Thymus (tissue), 11 donors: Measurements from ENCODE around the gene SLC15A3. TPM values are rescaled to one million over a fixed set of nuclear protein-coding genes. Genes with fewer than 3 reads are reported as not detected.

ENCODE experiments used
- DNase-seq, 9 donors: peaks; one replicate each; pipeline ENCODE4 v3.0.0-alpha.2; 2013; ENCODE audit warnings: low spot score in 9 of 9, low read depth in 6 of 9, missing footprints in 1 of 9
- H3K27ac ChIP-seq, 2 donors: one replicate each; pipeline ENCODE4 v1.5.1; 2013; ENCODE audit warnings: control low read depth in 1 of 2, low read depth in 1 of 2, low read length in 1 of 2, mild to moderate bottlenecking in 1 of 2, moderate library complexity in 1 of 2
- H3K27me3 ChIP-seq, 2 donors: one replicate each; pipeline ENCODE4 v1.5.1; 2013; ENCODE audit warnings: low read length in 1 of 2; ENCODE audit not compliant: control insufficient read depth in 2 of 2, insufficient read depth in 1 of 2
- H3K36me3 ChIP-seq, 2 donors: one replicate each; pipeline ENCODE4 v1.5.1; 2013; ENCODE audit warnings: low read length in 1 of 2, mild to moderate bottlenecking in 1 of 2, moderate library complexity in 1 of 2; ENCODE audit not compliant: control insufficient read depth in 2 of 2, insufficient read depth in 2 of 2
- H3K4me1 ChIP-seq, 2 donors: one replicate each; pipeline ENCODE4 v1.5.1; 2013; ENCODE audit warnings: low read length in 2 of 2; ENCODE audit not compliant: control insufficient read depth in 2 of 2, insufficient read depth in 2 of 2
- H3K4me3 ChIP-seq, 2 donors: one replicate each; pipeline ENCODE4 v1.5.1; 2013; ENCODE audit warnings: low read length in 2 of 2, control low read depth in 1 of 2, mild to moderate bottlenecking in 1 of 2
- H3K9me3 ChIP-seq, 2 donors: one replicate each; pipeline ENCODE4 v1.5.1; 2013; ENCODE audit warnings: low read length in 1 of 2, mild to moderate bottlenecking in 1 of 2; ENCODE audit not compliant: control insufficient read depth in 2 of 2, insufficient read depth in 1 of 2
- WGBS: extraction: QIAGEN DNeasy Blood & Tissue Kit; methylation state at CpG from one replicate; pipeline ENCODE4 v1.1.7; 2013; 5-methylcytosine and 5-hydroxymethylcytosine counted together
- polyA plus RNA-seq: library from polyadenylated mRNA; stranded (reverse); fragments of 200-250 nt; gene quantifications from one replicate; pipeline ENCODE4 v1.2.3, GENCODE V29; 2013
- total RNA-seq: library from RNA; stranded (reverse); fragments of 120-200 nt; gene quantifications from one replicate; pipeline ENCODE4 v1.2.4, GENCODE V29; 2013
- donor health status: healthy.

SLC15A3 gene
- total and polyA plus RNA-seq, 2 donors = 17.5 to 37.5 TPM

DNA sequence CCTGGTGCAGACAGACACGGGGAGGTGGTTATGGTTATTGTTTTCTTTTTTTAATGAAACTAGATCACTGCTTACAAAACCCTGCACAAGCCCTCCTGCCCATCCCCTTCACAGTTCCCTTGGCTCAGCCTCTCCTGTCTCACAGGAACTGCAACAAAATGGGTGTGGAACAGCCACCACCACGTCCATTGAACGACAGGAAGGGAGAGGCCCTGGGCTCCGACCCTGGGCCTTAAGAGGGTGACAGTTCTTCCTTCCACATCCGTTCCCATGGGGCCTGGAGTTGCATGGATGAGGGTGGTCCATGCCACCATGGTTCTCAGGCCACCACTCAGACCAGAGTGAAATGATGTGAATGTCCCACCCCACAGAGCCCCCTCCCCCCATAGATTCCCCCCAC is 61.3 kb downstream of the SLC15A3 start:
- 89% methylated on average over 5 of the region's 5 CpGs for WGBS
- no peaks in the 10 kb centered on the region for H3K9me3 ChIP-seq
- H3K36me3 ChIP-seq = peaks cover 43 to 55% of the 10 kb centered on the region in 2 donors
- peaks cover 0 to 12% of the 10 kb centered on the region in 2 donors for H3K4me1 ChIP-seq
- no peak overlapping the region for H3K27ac ChIP-seq
- no peak for DNase-seq
- no peaks in the 10 kb centered on the region for H3K27me3 ChIP-seq
- no peak overlapping the region for H3K4me3 ChIP-seq

DNA sequence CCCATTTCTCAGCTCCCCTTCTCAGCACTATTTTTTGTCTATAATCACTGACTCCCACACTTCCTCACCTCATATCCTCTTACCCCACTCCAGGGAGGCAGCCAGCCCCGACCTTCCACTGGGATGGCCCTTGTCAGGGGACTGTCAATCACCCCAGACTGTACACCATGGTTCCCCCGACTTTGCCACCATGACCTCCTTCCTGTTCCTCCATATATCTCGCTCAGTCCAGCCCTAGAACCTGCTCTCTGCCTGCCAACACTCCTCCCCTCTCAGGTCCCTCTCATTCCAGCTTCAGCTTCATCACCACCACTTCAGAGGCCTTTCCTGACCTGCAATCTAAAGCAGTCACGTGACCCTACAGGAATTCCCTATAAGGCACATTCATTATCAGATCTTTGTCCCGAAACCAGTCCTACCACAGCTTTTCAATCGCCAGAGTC is 62.1 kb downstream of the SLC15A3 start:
- Histone ChIP-seq H3K4me1 (peaks cover 0 to 12% of the 10 kb centered on the region in 2 donors), H3K36me3 (peaks cover 37 to 47% of the 10 kb centered on the region in 2 donors), H3K9me3 (no peaks in the 10 kb centered on the region), H3K27me3 (no peaks in the 10 kb centered on the region), H3K4me3 (no peak overlapping the region), H3K27ac (no peak overlapping the region)
- 69% methylated on average over 6 of the region's 6 CpGs for WGBS
- no peak for DNase-seq

DNA sequence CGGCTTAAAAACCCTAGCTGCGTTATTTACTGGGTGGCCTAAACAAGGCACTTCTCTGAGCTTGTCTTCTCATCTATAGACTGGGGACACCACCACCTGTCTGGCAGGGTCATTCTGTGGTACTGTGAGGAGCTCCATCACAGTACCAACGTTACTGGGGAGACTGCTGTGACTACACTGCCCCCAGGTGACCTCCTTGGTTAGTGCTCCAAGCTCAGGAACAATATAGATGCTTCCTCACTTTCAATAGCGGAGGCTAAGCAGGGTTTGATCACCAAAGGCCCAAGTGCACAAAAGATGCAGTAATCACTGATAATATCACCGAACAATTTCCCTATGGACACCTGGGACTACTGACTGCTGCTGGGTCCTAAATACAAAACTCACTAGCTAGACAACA is 64.4 kb downstream of the SLC15A3 start:
- Histone ChIP-seq H3K4me1 (peaks cover 0 to 12% of the 10 kb centered on the region in 2 donors), H3K9me3 (no peaks in the 10 kb centered on the region), H3K4me3 (no peak overlapping the region), H3K36me3 (peaks cover 28 to 31% of the 10 kb centered on the region in 2 donors), H3K27me3 (no peaks in the 10 kb centered on the region), H3K27ac (peak overlapping the region in 1 of 2 donors; percentile 30)
- 67% methylated on average over 5 of the region's 5 CpGs for WGBS
- peak in 5 of 9 donors; percentile 60 to 86 (median 71) for DNase-seq

Other genes starting within 250 kb of the SLC15A3 start
- not detected for gene MS4A18, start 227.5 kb downstream of the SLC15A3 start, total RNA-seq
- 0.07 TPM for gene MS4A18, start 227.5 kb downstream of the SLC15A3 start, polyA plus RNA-seq
- not detected for gene MS4A15, start 195.3 kb downstream of the SLC15A3 start, total RNA-seq
- 0.23 TPM for gene MS4A15, start 195.3 kb downstream of the SLC15A3 start, polyA plus RNA-seq
- gene MS4A10, start 166.8 kb downstream of the SLC15A3 start, total RNA-seq = under 0.01 TPM
- 0.09 TPM for gene MS4A10, start 166.8 kb downstream of the SLC15A3 start, polyA plus RNA-seq
- gene CCDC86, start 110.1 kb downstream of the SLC15A3 start, total RNA-seq = 9.2 TPM
- gene CCDC86, start 110.1 kb downstream of the SLC15A3 start, polyA plus RNA-seq = 11.0 TPM
- 10.2 TPM for gene PTGDR2, start 96.2 kb downstream of the SLC15A3 start, total RNA-seq
- 0.73 TPM for gene PTGDR2, start 96.2 kb downstream of the SLC15A3 start, polyA plus RNA-seq
- 1.6 TPM for gene ZP1, start 84.6 kb downstream of the SLC15A3 start, total RNA-seq
- 1.5 TPM for gene ZP1, start 84.6 kb downstream of the SLC15A3 start, polyA plus RNA-seq
- 74.9 TPM for gene PRPF19, start 45.6 kb downstream of the SLC15A3 start, total RNA-seq
- 49.2 TPM for gene PRPF19, start 45.6 kb downstream of the SLC15A3 start, polyA plus RNA-seq
- gene TMEM109, start 38.0 kb downstream of the SLC15A3 start, total RNA-seq = 18.7 TPM
- 58.1 TPM for gene TMEM109, start 38.0 kb downstream of the SLC15A3 start, polyA plus RNA-seq
- 4.6 TPM for gene TMEM132A, start 27.7 kb downstream of the SLC15A3 start, total RNA-seq
- gene TMEM132A, start 27.7 kb downstream of the SLC15A3 start, polyA plus RNA-seq = 5.7 TPM
- 30.7 TPM for gene CD6, start 19.5 kb upstream of the SLC15A3 start, total RNA-seq
- gene CD6, start 19.5 kb upstream of the SLC15A3 start, polyA plus RNA-seq = 74.1 TPM
- 30.6 TPM for gene CD5, start 150.3 kb upstream of the SLC15A3 start, total RNA-seq
- gene CD5, start 150.3 kb upstream of the SLC15A3 start, polyA plus RNA-seq = 40.5 TPM
- gene VPS37C, start 209.2 kb upstream of the SLC15A3 start, total RNA-seq = 3.5 TPM
- gene VPS37C, start 209.2 kb upstream of the SLC15A3 start, polyA plus RNA-seq = 9.4 TPM